Body of pancreas (tissue), 4 donors: ENCODE results near the gene WBP1L.

ENCODE experiments used
- CTCF ChIP-seq, 7 experiments: fragments of 450-650 bp in 4 of 7; fragments of 200-600 bp in 3 of 7; sonication (generic) in 3 of 7; IDR thresholded peaks; one replicate each; pipeline ENCODE4 v1.5.1; 2016 to 2019; ENCODE audit warnings: antibody characterized with exemption in 7 of 7
- POLR2A ChIP-seq, 3 donors: fragments of 450-650 bp; IDR thresholded peaks; one replicate each; pipeline ENCODE4 v1.6.1; 2016; ENCODE audit warnings: antibody characterized with exemption in 3 of 3, mild to moderate bottlenecking in 2 of 3

GRCh38 chr10:102743078-102743587 is 615 bp upstream of the WBP1L start:
- TF ChIP-seq CTCF (IDR thresholded peaks at IDR 0.05) = no peak
- TF ChIP-seq POLR2A (IDR thresholded peaks at IDR 0.05) = no peak
